Activated CD4-positive, alpha-beta T cell treated with anti-CD3 and anti-CD28 coated beads, Interleukin-2, Interleukin-6, amounts not matched to agents 100 ng/mL and 50 ng/mL, durations not matched to agents 16 hours and 8 hours (primary cell): ENCODE results near the gene ORC3.
"Not testable (repeated sequence)": the region's sequence is repeated elsewhere in the genome, so short reads cannot be mapped to it uniquely, and the experiment has no call there.

Experiments used
- DNase-seq: peaks from one replicate; pipeline ENCODE4 v3.0.0-alpha.2; 2020

The ORC3 gene

GRCh38 chr6:87606199-87606598 is 16.3 kb downstream of the ORC3 start:
- no peak for DNase-seq

GRCh38 chr6:87608802-87609201 is 18.9 kb downstream of the ORC3 start:
- no peak for DNase-seq

GRCh38 chr6:87613018-87613417 is 23.1 kb downstream of the ORC3 start:
- DNase-seq: not testable (repeated sequence)

- no peak for DNase-seq
Measured at GRCh38 chr6:87617405-87617804, 27.5 kb downstream of the ORC3 start.

GRCh38 chr6:87618531-87618930 is 28.6 kb downstream of the ORC3 start:
- DNase-seq: no peak

GRCh38 chr6:87623248-87623647 is 33.3 kb downstream of the ORC3 start:
- DNase-seq: no peak

- no peak for DNase-seq
Measured at GRCh38 chr6:87628424-87628823, 38.5 kb downstream of the ORC3 start.

- DNase-seq: no peak
Measured at GRCh38 chr6:87628881-87629280, 38.9 kb downstream of the ORC3 start.

GRCh38 chr6:87630746-87631145 is 40.8 kb downstream of the ORC3 start:
- DNase-seq: no peak

- DNase-seq: no peak
Measured at GRCh38 chr6:87633851-87634250, 43.9 kb downstream of the ORC3 start.

GRCh38 chr6:87636315-87636714 is 46.4 kb downstream of the ORC3 start:
- DNase-seq: no peak

- DNase-seq: no peak
Measured at GRCh38 chr6:87637106-87637505, 47.2 kb downstream of the ORC3 start.

GRCh38 chr6:87639373-87639772 is 49.4 kb downstream of the ORC3 start:
- DNase-seq: no peak

- peak; percentile 38 for DNase-seq
Measured at GRCh38 chr6:87641065-87641692, 51.2 kb downstream of the ORC3 start.

- peak; percentile 16 for DNase-seq
Measured at GRCh38 chr6:87645080-87645479, 55.1 kb downstream of the ORC3 start.

GRCh38 chr6:87653074-87653962 is 63.4 kb downstream of the ORC3 start:
- DNase-seq: peak; percentile 64

GRCh38 chr6:87654122-87654521 is 64.2 kb downstream of the ORC3 start:
- DNase-seq: no peak

- no peak for DNase-seq
Measured at GRCh38 chr6:87654875-87655454, 65.0 kb downstream of the ORC3 start.

- no peak for DNase-seq
Measured at GRCh38 chr6:87655824-87656223, 65.9 kb downstream of the ORC3 start.

- no peak for DNase-seq
Measured at GRCh38 chr6:87656857-87657256, 66.9 kb downstream of the ORC3 start.

GRCh38 chr6:87658516-87658915 is 68.6 kb downstream of the ORC3 start:
- no peak for DNase-seq

- no peak for DNase-seq
Measured at GRCh38 chr6:87660226-87660911, 70.4 kb downstream of the ORC3 start.

GRCh38 chr6:87661016-87661415 is 71.1 kb downstream of the ORC3 start:
- no peak for DNase-seq
